PC-3 (cell line): ENCODE results near the gene SNRPA1. TPM values are rescaled to one million over a fixed set of nuclear protein-coding genes. Genes with fewer than 3 reads are reported as not detected.

ENCODE experiments used
- ATAC-seq: fragments of 200-7000 bp; cut with Tn5 transposase; 2 replicates; pipeline ENCODE4 v1.9.1; 2020; ENCODE audit warnings: mild to moderate bottlenecking, moderate library complexity
- BruUV-seq: library from RNA; stranded (reverse); fragments of 400-500 nt; replicated peaks from 2 replicates; lab custom pipeline; 2021; lab: Mats Ljungman, UMichigan
- CTCF ChIA-PET: fragments of 300-600 bp; sonication (Branson Sonifier 250); formaldehyde crosslinking; loops from one replicate; lab custom pipeline; 2022; ENCODE audit warnings: antibody characterized with exemption; lab: Charles Lee
- POLR2A ChIA-PET: fragments of 300-600 bp; sonication (Branson Sonifier 250); formaldehyde crosslinking; loops from one replicate; lab custom pipeline; 2022; ENCODE audit warnings: antibody characterized with exemption; ENCODE audit not compliant: unreplicated experiment; lab: Charles Lee
- DNase-seq: peaks from one replicate; pipeline ENCODE4 v3.0.0-alpha.2; 2015
- H2AFZ ChIP-seq: fragments of 300-600 bp; sonication (generic); 2 replicates; pipeline ENCODE4 v1.6.0; 2016; ENCODE audit warnings: antibody characterized with exemption, low read length
- H3F3A ChIP-seq: fragments of 300-600 bp; sonication (generic); one replicate; pipeline ENCODE4 v1.6.0; 2017; ENCODE audit warnings: antibody characterized with exemption, low read length, control low read depth, mild to moderate bottlenecking; ENCODE audit not compliant: unreplicated experiment
- H3K27ac ChIP-seq: fragments of 300-600 bp; sonication (generic); 2 replicates; pipeline ENCODE4 v1.5.1; 2016; ENCODE audit warnings: mild to moderate bottlenecking, low read length
- H3K27me3 ChIP-seq: fragments of 300-600 bp; sonication (generic); 2 replicates; pipeline ENCODE4 v1.6.1; 2016; ENCODE audit warnings: low read length, mixed read lengths
- H3K36me3 ChIP-seq: fragments of 300-600 bp; sonication (generic); 2 replicates; pipeline ENCODE4 v1.6.1; 2016; ENCODE audit warnings: low read depth, mixed run types, low read length, mixed read lengths
- H3K4me1 ChIP-seq: fragments of 300-600 bp; sonication (generic); 2 replicates; pipeline ENCODE4 v1.5.1; 2016; ENCODE audit warnings: low read length; ENCODE audit not compliant: insufficient read depth
- H3K4me2 ChIP-seq: fragments of 300-600 bp; sonication (generic); 2 replicates; pipeline ENCODE4 v1.6.0; 2016; ENCODE audit warnings: low read length
- H3K4me3 ChIP-seq: fragments of 300-600 bp; sonication (generic); 2 replicates; pipeline ENCODE4 v1.5.1; 2016; ENCODE audit warnings: mild to moderate bottlenecking, low read length, mixed read lengths
- H3K79me2 ChIP-seq: fragments of 300-600 bp; sonication (generic); 2 replicates; pipeline ENCODE4 v1.6.1; 2017; ENCODE audit warnings: low read length, mixed read lengths
- H3K9ac ChIP-seq: fragments of 300-600 bp; sonication (generic); 2 replicates; pipeline ENCODE4 v1.6.0; 2016; ENCODE audit warnings: mild to moderate bottlenecking, low read length
- H3K9me2 ChIP-seq: fragments of 300-600 bp; sonication (generic); replicated peaks from 2 replicates; pipeline ENCODE4 v1.6.1; 2016; ENCODE audit warnings: mixed run types, low read length, mixed read lengths
- H3K9me3 ChIP-seq: fragments of 300-600 bp; sonication (generic); 2 replicates; pipeline ENCODE4 v1.6.1; 2016; ENCODE audit warnings: low read length, mixed read lengths
- H4K20me1 ChIP-seq: fragments of 300-600 bp; sonication (generic); 2 replicates; pipeline ENCODE4 v1.6.1; 2016; ENCODE audit warnings: low read length, mixed read lengths
- EZH2 ChIP-seq: fragments of 300-600 bp; sonication (generic); IDR thresholded peaks from one replicate; pipeline ENCODE4 v1.6.1; 2017; ENCODE audit warnings: antibody characterized with exemption, mild to moderate bottlenecking, low read length; ENCODE audit not compliant: unreplicated experiment
- EZH2phosphoT487 ChIP-seq: fragments of 300-600 bp; sonication (generic); IDR thresholded peaks from 2 replicates; pipeline ENCODE4 v1.6.1; 2018; ENCODE audit warnings: mild to moderate bottlenecking, antibody characterized with exemption, low read length, borderline replicate concordance
- intact Hi-C: fragments of 100-400 bp; cut with micrococcal nuclease; formaldehyde crosslinking; loops from 2 replicates; pipeline ENCODE4 v1.9.0; 2023
- total RNA-seq: library from RNA; depleted of rRNA; stranded (reverse); fragments of >200 nt; gene quantifications from 2 replicates; pipeline ENCODE4 v1.2.3, GENCODE V29; 2014
- TF ChIP-seq, protein P1 (sequence below): fragments of 300-600 bp; sonication (generic); conservative IDR thresholded peaks from 2 replicates; pipeline ENCODE4 v1.5.1; 2017; ENCODE audit warnings: antibody characterized with exemption, low read depth, mild to moderate bottlenecking, low read length

SNRPA1 gene
- total RNA-seq, 1 experiment from 2014 or later, result 66.1 TPM

DNA sequence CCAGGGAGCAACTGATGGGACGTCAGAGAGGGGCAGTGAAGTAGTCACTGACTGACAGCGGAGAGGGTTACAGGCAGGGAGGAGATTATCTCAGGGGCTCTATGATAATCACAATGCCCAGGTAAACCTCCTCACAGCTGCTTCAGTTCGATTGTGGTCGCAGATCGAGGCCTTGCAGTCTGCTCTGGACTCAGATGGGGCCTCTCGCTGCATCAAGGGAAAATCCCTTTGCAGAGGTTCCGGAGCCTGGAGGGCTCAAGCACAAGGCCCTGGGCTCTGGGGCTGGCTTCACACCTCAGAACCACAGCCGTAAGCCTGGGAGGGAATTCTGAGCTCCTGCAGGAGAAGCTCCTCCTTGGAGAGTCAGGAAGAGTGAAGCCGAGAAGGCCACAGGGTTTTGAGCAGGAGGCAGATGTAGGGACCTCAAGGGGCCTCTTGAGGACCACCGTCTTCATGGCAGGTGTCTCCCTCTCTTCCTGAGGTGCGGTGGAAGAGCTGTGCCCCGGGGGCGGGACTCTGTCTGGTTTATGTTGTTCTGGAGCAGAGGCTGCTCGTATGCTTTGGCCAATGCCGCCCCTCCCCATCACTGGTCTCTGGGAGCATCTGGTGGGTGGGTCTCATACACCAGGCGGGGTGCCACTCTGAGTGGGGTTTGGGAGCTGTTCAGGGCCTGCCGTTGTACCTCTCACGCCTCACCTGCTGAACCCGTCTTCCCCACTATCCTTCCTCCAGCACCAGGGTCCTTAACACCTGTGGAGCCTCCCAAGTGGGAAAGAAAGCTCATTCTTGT, 19.5 kb upstream of the SNRPA1 start:
- BruUV-seq, result no TSS peak
- Histone ChIP-seq H3K79me2 (no peaks in the 10 kb centered on the region), H3F3A (no peaks in the 10 kb centered on the region), H3K4me3 (no peak overlapping the region), H3K27ac (no peak overlapping the region), H3K36me3 (no peaks in the 10 kb centered on the region), H3K4me1 (no peaks in the 10 kb centered on the region), H4K20me1 (no peaks in the 10 kb centered on the region), H3K4me2 (no peak overlapping the region), H3K27me3 (peaks cover 32% of the 10 kb centered on the region), H3K9ac (no peak overlapping the region), H3K9me3 (no peaks in the 10 kb centered on the region), H3K9me2 (no peaks in the 10 kb centered on the region), H2AFZ (no peak overlapping the region)
- DNase-seq (no peak), ATAC-seq (no peak)
- intact Hi-C loops, result no loop called here
- ChIA-PET CTCF (no interaction called here), POLR2A (no interaction called here)
- no peak for TF ChIP-seq EZH2phosphoT487
- no peak for TF ChIP-seq EZH2
- TF ChIP-seq, protein P1, sequence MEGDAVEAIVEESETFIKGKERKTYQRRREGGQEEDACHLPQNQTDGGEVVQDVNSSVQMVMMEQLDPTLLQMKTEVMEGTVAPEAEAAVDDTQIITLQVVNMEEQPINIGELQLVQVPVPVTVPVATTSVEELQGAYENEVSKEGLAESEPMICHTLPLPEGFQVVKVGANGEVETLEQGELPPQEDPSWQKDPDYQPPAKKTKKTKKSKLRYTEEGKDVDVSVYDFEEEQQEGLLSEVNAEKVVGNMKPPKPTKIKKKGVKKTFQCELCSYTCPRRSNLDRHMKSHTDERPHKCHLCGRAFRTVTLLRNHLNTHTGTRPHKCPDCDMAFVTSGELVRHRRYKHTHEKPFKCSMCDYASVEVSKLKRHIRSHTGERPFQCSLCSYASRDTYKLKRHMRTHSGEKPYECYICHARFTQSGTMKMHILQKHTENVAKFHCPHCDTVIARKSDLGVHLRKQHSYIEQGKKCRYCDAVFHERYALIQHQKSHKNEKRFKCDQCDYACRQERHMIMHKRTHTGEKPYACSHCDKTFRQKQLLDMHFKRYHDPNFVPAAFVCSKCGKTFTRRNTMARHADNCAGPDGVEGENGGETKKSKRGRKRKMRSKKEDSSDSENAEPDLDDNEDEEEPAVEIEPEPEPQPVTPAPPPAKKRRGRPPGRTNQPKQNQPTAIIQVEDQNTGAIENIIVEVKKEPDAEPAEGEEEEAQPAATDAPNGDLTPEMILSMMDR, result no peak

DNA sequence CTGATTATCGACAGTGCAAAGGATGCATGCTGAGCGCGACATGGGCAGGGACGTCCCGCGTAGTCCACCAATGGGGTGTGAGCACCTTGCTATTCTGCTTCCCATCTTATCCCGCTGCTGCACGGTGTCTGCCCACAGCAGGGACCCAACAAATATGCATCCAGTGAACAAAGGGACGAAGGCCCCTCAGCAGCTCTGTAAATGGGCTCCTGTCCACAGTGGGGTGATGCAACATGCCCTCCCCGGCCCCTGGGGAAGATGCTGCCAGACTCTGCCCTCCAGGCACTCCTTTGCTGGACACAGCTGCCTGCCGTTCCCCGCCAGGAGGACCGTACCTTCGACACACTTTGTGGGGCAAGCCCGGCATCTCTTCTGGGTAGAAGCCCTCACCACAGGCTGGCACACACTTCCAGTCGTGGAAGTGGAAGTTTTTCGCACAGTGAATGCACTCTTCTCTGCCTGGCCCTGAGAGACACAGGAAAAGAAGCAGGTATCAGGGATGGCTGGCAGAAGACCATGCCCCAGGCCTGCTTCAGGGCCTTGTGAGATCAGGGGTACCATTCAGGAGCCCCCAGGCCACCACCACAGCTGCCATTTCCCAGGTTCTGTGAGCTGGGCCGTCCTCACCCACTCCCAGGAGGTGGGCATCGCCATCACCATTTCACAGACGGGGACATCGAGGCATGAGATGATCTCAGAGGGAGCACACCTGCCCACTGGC, 18.2 kb upstream of the SNRPA1 start:
- no peak for ATAC-seq
- CTCF ChIA-PET, result no interaction called here

More for the DNA sequence above, 18.2 kb upstream of the SNRPA1 start:
- intact Hi-C loops, result no loop called here
- Histone ChIP-seq H3K9ac (no peak overlapping the region), H3K27ac (no peak overlapping the region), H3F3A (no peaks in the 10 kb centered on the region), H3K4me2 (no peak overlapping the region), H2AFZ (no peak overlapping the region), H3K4me1 (no peaks in the 10 kb centered on the region), H3K79me2 (no peaks in the 10 kb centered on the region), H3K36me3 (no peaks in the 10 kb centered on the region), H4K20me1 (no peaks in the 10 kb centered on the region), H3K27me3 (peaks cover 21% of the 10 kb centered on the region), H3K9me2 (no peaks in the 10 kb centered on the region), H3K9me3 (no peaks in the 10 kb centered on the region), H3K4me3 (no peak overlapping the region)
- no TSS peak for BruUV-seq
- POLR2A ChIA-PET, result no interaction called here
- no peak for DNase-seq
- TF ChIP-seq, protein P1, result no peak
- TF ChIP-seq EZH2phosphoT487, result no peak
- TF ChIP-seq EZH2, result no peak
